Effector memory CD4-positive, alpha-beta T cell (primary cell): ENCODE results near the gene HMOX1.
"Not testable (repeated sequence)": the region's sequence is repeated elsewhere in the genome, so short reads cannot be mapped to it uniquely, and the experiment has no call there.

ENCODE experiments used
- DNase-seq, 3 donors: peaks; one replicate each; pipeline ENCODE4 v3.0.0-alpha.2; 2020
- H3K27ac ChIP-seq: 2 replicates; pipeline ENCODE4 v1.7.0; 2013; ENCODE audit warnings: mild to moderate bottlenecking, low read length, moderate library complexity; ENCODE audit not compliant: insufficient read depth, poor library complexity, severe bottlenecking
- H3K27me3 ChIP-seq: replicated peaks from 2 replicates; pipeline ENCODE4 v1.7.0; 2013; ENCODE audit warnings: mild to moderate bottlenecking, low read length; ENCODE audit not compliant: insufficient read depth, control insufficient read depth, poor library complexity, severe bottlenecking
- H3K36me3 ChIP-seq: 2 replicates; pipeline ENCODE4 v1.7.0; 2013; ENCODE audit warnings: mild to moderate bottlenecking, low read length, moderate library complexity; ENCODE audit not compliant: control insufficient read depth, insufficient read depth
- H3K4me1 ChIP-seq: 2 replicates; pipeline ENCODE4 v1.7.0; 2013; ENCODE audit warnings: low read length, mild to moderate bottlenecking; ENCODE audit not compliant: control insufficient read depth, insufficient read depth, poor library complexity, severe bottlenecking
- H3K4me3 ChIP-seq: 2 replicates; pipeline ENCODE4 v1.7.0; 2013; ENCODE audit warnings: low read length, low read depth, mild to moderate bottlenecking; ENCODE audit not compliant: insufficient read depth, poor library complexity, severe bottlenecking
- H3K9me3 ChIP-seq: 2 replicates; pipeline ENCODE4 v1.7.0; 2013; ENCODE audit warnings: mild to moderate bottlenecking, low read length, moderate library complexity; ENCODE audit not compliant: control insufficient read depth

Gene HMOX1

GRCh38 chr22:35350539-35351503 lies 30.1 kb upstream of the HMOX1 start:
- peak overlapping the region; percentile 55 for H3K4me3 ChIP-seq
- no peaks in the 10 kb centered on the region for H3K9me3 ChIP-seq
- peaks cover 21% of the 10 kb centered on the region for H3K4me1 ChIP-seq
- no peaks in the 10 kb centered on the region for H3K27me3 ChIP-seq
- peaks cover 11% of the 10 kb centered on the region for H3K36me3 ChIP-seq
- H3K27ac ChIP-seq, result no peak overlapping the region
- peak; percentile 69 to 77 (median 76) for DNase-seq

- no peak for DNase-seq
- Histone ChIP-seq H3K9me3 (no peaks in the 10 kb centered on the region), H3K36me3 (peaks cover 4% of the 10 kb centered on the region), H3K27ac (no peak overlapping the region), H3K4me3 (no peak overlapping the region), H3K27me3 (no peaks in the 10 kb centered on the region), H3K4me1 (peaks cover 21% of the 10 kb centered on the region)
Observed at GRCh38 chr22:35352214-35353111, 28.4 kb upstream of the HMOX1 start.

GRCh38 chr22:35353318-35353717 lies 27.6 kb upstream of the HMOX1 start:
- Histone ChIP-seq H3K9me3 (no peaks in the 10 kb centered on the region), H3K4me3 (no peak overlapping the region), H3K4me1 (peaks cover 21% of the 10 kb centered on the region), H3K36me3 (no peaks in the 10 kb centered on the region), H3K27me3 (no peaks in the 10 kb centered on the region), H3K27ac (no peak overlapping the region)
- no peak for DNase-seq

DNA sequence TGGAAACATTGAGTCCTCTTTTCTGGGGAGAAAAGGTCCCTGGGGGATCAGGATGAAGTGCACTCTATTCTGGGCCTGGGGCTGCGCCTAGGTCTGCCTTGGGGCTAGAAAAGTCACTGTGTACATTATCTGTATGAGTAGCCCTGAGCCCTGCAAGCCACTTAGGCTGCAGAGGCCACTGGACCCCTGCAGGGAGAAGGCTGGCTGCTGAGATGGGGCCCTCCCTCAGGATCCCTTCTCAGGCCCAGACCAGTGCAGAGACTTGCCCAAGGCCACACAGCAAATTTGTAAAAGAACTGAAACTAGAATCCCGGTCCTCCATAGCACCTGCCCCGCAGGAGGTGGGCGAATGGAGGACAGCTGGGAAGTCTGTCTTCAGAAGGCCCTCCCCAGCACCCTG lies 26.8 kb upstream of the HMOX1 start:
- H3K27me3 ChIP-seq, result no peaks in the 10 kb centered on the region
- H3K36me3 ChIP-seq, result no peaks in the 10 kb centered on the region
- H3K9me3 ChIP-seq, result no peaks in the 10 kb centered on the region
- H3K4me3 ChIP-seq, result no peak overlapping the region
- peaks cover 21% of the 10 kb centered on the region for H3K4me1 ChIP-seq
- DNase-seq, result no peak
- no peak overlapping the region for H3K27ac ChIP-seq

GRCh38 chr22:35357883-35358621 lies 22.8 kb upstream of the HMOX1 start:
- H3K4me3 ChIP-seq, result no peak overlapping the region
- no peaks in the 10 kb centered on the region for H3K36me3 ChIP-seq
- no peak overlapping the region for H3K27ac ChIP-seq
- no peak for DNase-seq
- H3K27me3 ChIP-seq, result no peaks in the 10 kb centered on the region
- H3K9me3 ChIP-seq, result no peaks in the 10 kb centered on the region
- no peaks in the 10 kb centered on the region for H3K4me1 ChIP-seq

GRCh38 chr22:35359380-35360065 lies 21.4 kb upstream of the HMOX1 start:
- no peaks in the 10 kb centered on the region for H3K4me1 ChIP-seq
- H3K27ac ChIP-seq, result no peak overlapping the region
- no peaks in the 10 kb centered on the region for H3K36me3 ChIP-seq
- DNase-seq, result no peak
- no peaks in the 10 kb centered on the region for H3K27me3 ChIP-seq
- H3K4me3 ChIP-seq, result no peak overlapping the region
- no peaks in the 10 kb centered on the region for H3K9me3 ChIP-seq

DNA sequence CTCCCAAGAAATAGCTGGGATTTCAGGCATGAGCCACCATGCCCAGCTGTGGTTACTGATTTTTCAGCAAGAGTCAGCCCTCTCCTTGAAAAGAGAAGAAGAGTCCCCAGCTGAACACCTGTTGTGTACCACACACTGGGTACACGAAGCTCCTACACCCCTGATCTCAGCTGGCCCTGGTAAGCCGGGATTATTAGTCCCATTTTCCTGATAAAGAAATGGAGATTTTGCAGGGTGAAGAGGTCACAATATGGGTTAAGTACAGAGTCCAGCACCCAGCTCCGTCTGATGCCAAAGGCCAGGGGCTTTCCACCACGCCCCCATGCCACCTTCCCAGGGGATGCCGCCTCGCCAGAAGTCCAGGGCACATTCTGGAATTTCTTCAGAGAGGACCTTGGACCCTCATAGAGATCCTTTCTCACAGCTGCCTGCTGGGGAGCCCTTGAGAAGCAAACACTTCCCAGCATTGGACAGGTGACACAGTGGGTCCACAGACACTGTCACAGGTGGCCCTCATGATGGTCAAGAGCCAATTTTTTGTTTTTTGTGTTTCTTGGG lies 19.8 kb upstream of the HMOX1 start:
- no peaks in the 10 kb centered on the region for H3K4me1 ChIP-seq
- H3K27me3 ChIP-seq, result no peaks in the 10 kb centered on the region
- DNase-seq, result no peak
- no peak overlapping the region for H3K27ac ChIP-seq
- no peak overlapping the region for H3K4me3 ChIP-seq
- H3K9me3 ChIP-seq, result no peaks in the 10 kb centered on the region
- H3K36me3 ChIP-seq, result no peaks in the 10 kb centered on the region

- Histone ChIP-seq H3K4me1 (no peaks in the 10 kb centered on the region), H3K36me3 (no peaks in the 10 kb centered on the region), H3K27ac (no peak overlapping the region), H3K4me3 (no peak overlapping the region), H3K27me3 (no peaks in the 10 kb centered on the region), H3K9me3 (no peaks in the 10 kb centered on the region)
- DNase-seq, result no peak
Observed at GRCh38 chr22:35363566-35364086, 17.3 kb upstream of the HMOX1 start.

GRCh38 chr22:35364230-35364629 lies 16.7 kb upstream of the HMOX1 start:
- H3K4me1 ChIP-seq, DNase-seq, H3K4me3 ChIP-seq, H3K27me3 ChIP-seq, H3K36me3 ChIP-seq, H3K9me3 ChIP-seq, H3K27ac ChIP-seq: not testable (repeated sequence)
